IMR-90 (cell line): ENCODE measurements around the gene NR1D2. TPM values are rescaled to one million over a fixed set of nuclear protein-coding genes. Genes with fewer than 3 reads are reported as not detected.

Experiments used
- ATAC-seq: fragments of 200-7000 bp; cut with Tn5 transposase; 2 replicates; pipeline ENCODE4 v1.9.1; 2020; ENCODE audit warnings: low read depth, mild to moderate bottlenecking, moderate library complexity
- BruUV-seq: library from RNA; stranded (reverse); fragments of 400-500 nt; replicated peaks from 2 replicates; lab custom pipeline; 2021; lab: Mats Ljungman, UMichigan
- CTCF ChIA-PET: fragments of 300-600 bp; formaldehyde crosslinking; extraction: SDS; loops from one replicate; lab custom pipeline; 2021; ENCODE audit warnings: antibody characterized with exemption; lab: Yijun Ruan, JAX
- POLR2A ChIA-PET: fragments of 300-600 bp; sonication (Branson Sonifier 250); formaldehyde crosslinking; loops from one replicate; lab custom pipeline; 2022; ENCODE audit warnings: antibody characterized with exemption; ENCODE audit not compliant: unreplicated experiment; lab: Charles Lee
- DNase-seq: peaks from one replicate; pipeline ENCODE4 v3.0.0; 2013
- H2AFZ ChIP-seq: replicated peaks from 2 replicates; pipeline ENCODE3; 2013; ENCODE audit warnings: low read length, mild to moderate bottlenecking; ENCODE audit not compliant: poor library complexity
- H2AK5ac ChIP-seq: 2 replicates; pipeline ENCODE4 v1.6.1; 2013; ENCODE audit warnings: low read depth, low read length, inconsistent platforms
- H2AK9ac ChIP-seq: replicated peaks from 2 replicates; pipeline ENCODE3; 2013; ENCODE audit warnings: mild to moderate bottlenecking, low read depth, low read length, moderate library complexity; ENCODE audit not compliant: poor library complexity
- H2BK120ac ChIP-seq: 2 replicates; pipeline ENCODE4 v1.6.1; 2013; ENCODE audit warnings: low read depth, low read length, inconsistent platforms
- H2BK15ac ChIP-seq: 3 replicates; pipeline ENCODE4 v1.6.1; 2013; ENCODE audit warnings: low read depth, low read length, inconsistent platforms
- H2BK20ac ChIP-seq: 2 replicates; pipeline ENCODE4 v1.6.1; 2013; ENCODE audit warnings: low read depth, mild to moderate bottlenecking, inconsistent platforms, low read length, moderate library complexity
- H2BK5ac ChIP-seq: 2 replicates; pipeline ENCODE4 v1.6.1; 2013; ENCODE audit warnings: mild to moderate bottlenecking, low read depth, low read length, inconsistent platforms; ENCODE audit not compliant: poor library complexity, severe bottlenecking
- H3K14ac ChIP-seq: replicated peaks from 2 replicates; pipeline ENCODE4 v1.6.1; 2013; ENCODE audit warnings: low read depth, low read length, inconsistent platforms
- H3K18ac ChIP-seq: 2 replicates; pipeline ENCODE4 v1.6.1; 2013; ENCODE audit warnings: low read depth, low read length, control low read depth
- H3K23ac ChIP-seq: 2 replicates; pipeline ENCODE4 v1.6.1; 2013; ENCODE audit warnings: low read depth, low read length, inconsistent platforms
- H3K27ac ChIP-seq: 2 replicates; pipeline ENCODE4 v1.5.1; 2013; ENCODE audit warnings: mild to moderate bottlenecking, control low read depth, low read length; ENCODE audit not compliant: insufficient read depth
- H3K27me3 ChIP-seq: 2 replicates; pipeline ENCODE4 v1.6.1; 2013; ENCODE audit warnings: low read length; ENCODE audit not compliant: control insufficient read depth, insufficient read depth
- H3K36me3 ChIP-seq: 2 replicates; pipeline ENCODE4 v1.6.1; 2013; ENCODE audit warnings: low read length, mixed read lengths; ENCODE audit not compliant: control insufficient read depth, insufficient read depth
- H3K4ac ChIP-seq: 2 replicates; pipeline ENCODE4 v1.6.1; 2013; ENCODE audit warnings: low read depth, low read length, inconsistent platforms
- H3K4me1 ChIP-seq: 2 replicates; pipeline ENCODE4 v1.6.1; 2013; ENCODE audit warnings: low read length, mixed read lengths; ENCODE audit not compliant: control insufficient read depth, insufficient read depth
- H3K4me2 ChIP-seq: 2 replicates; pipeline ENCODE4 v1.6.1; 2013; ENCODE audit warnings: low read depth, mild to moderate bottlenecking, control low read depth, low read length, moderate library complexity
- H3K4me3 ChIP-seq: 2 replicates; pipeline ENCODE4 v1.5.1; 2013; ENCODE audit warnings: low read depth, mild to moderate bottlenecking, control low read depth, low read length, moderate library complexity; ENCODE audit not compliant: insufficient read depth
- H3K56ac ChIP-seq: 2 replicates; pipeline ENCODE4 v1.6.1; 2013; ENCODE audit warnings: low read length, inconsistent platforms; ENCODE audit not compliant: insufficient read depth; ENCODE audit errors: extremely low read depth
- H3K79me1 ChIP-seq, 2 experiments: 2 replicates each; pipeline ENCODE4 v1.6.1; 2013; ENCODE audit warnings: low read length in 2 of 2, inconsistent platforms in 1 of 2, low read depth in 1 of 2
- H3K9ac ChIP-seq: 2 replicates; pipeline ENCODE4 v1.6.1; 2013; ENCODE audit warnings: low read depth, low read length, control low read depth
- H3K9me1 ChIP-seq: 2 replicates; pipeline ENCODE4 v1.6.1; 2013; ENCODE audit warnings: low read length, inconsistent platforms; ENCODE audit not compliant: insufficient read depth
- H3K9me3 ChIP-seq: 2 replicates; pipeline ENCODE4 v1.6.1; 2013; ENCODE audit warnings: low read length; ENCODE audit not compliant: control insufficient read depth, insufficient read depth
- H4K20me1 ChIP-seq: 2 replicates; pipeline ENCODE4 v1.6.1; 2013; ENCODE audit warnings: low read length, inconsistent platforms; ENCODE audit not compliant: insufficient read depth
- H4K5ac ChIP-seq: 2 replicates; pipeline ENCODE4 v1.6.1; 2013; ENCODE audit warnings: mild to moderate bottlenecking, low read depth, low read length, control low read depth
- H4K8ac ChIP-seq, 2 experiments: 2 replicates each; pipeline ENCODE4 v1.6.1; 2013; ENCODE audit warnings: low read depth in 2 of 2, low read length in 2 of 2, control low read depth in 1 of 2, inconsistent platforms in 1 of 2
- H4K91ac ChIP-seq: 2 replicates; pipeline ENCODE4 v1.6.1; 2013; ENCODE audit warnings: low read depth, low read length, inconsistent platforms; ENCODE audit not compliant: insufficient read depth
- CTCF ChIP-seq: conservative IDR thresholded peaks from 2 replicates; pipeline ENCODE4 v1.5.1; 2012; ENCODE audit warnings: mild to moderate bottlenecking, low read depth, low read length, improper control_type of control experiment
- ELK1 ChIP-seq: fragments of 150-350 bp; IDR thresholded peaks from 2 replicates; pipeline ENCODE4 v1.6.1; 2016; ENCODE audit warnings: low read depth, mild to moderate bottlenecking, low read length, moderate library complexity, borderline replicate concordance
- MAZ ChIP-seq: IDR thresholded peaks from 2 replicates; pipeline ENCODE4 v1.6.1; 2012; ENCODE audit warnings: low read depth, mild to moderate bottlenecking, low read length, improper control_type of control experiment, moderate library complexity, borderline replicate concordance
- MXI1 ChIP-seq: IDR thresholded peaks from 2 replicates; pipeline ENCODE4 v1.6.1; 2012; ENCODE audit warnings: low read depth, mild to moderate bottlenecking, low read length, moderate library complexity, borderline replicate concordance
- RAD21 ChIP-seq: IDR thresholded peaks from 2 replicates; pipeline ENCODE4 v1.6.1; 2012; ENCODE audit warnings: low read length, improper control_type of control experiment
- RCOR1 ChIP-seq: IDR thresholded peaks from 2 replicates; pipeline ENCODE4 v1.6.1; 2012; ENCODE audit warnings: mild to moderate bottlenecking, low read length, improper control_type of control experiment; ENCODE audit not compliant: insufficient replicate concordance
- RFX5 ChIP-seq: IDR thresholded peaks from 2 replicates; pipeline ENCODE4 v1.8.0; 2012; ENCODE audit warnings: low read depth, mild to moderate bottlenecking, low read length, moderate library complexity
- SMC3 ChIP-seq: fragments of 150-350 bp; IDR thresholded peaks from 2 replicates; pipeline ENCODE4 v1.6.1; 2016; ENCODE audit warnings: low read depth, mild to moderate bottlenecking, antibody characterized with exemption, low read length, moderate library complexity
- USF2 ChIP-seq: fragments of 150-350 bp; IDR thresholded peaks from 2 replicates; pipeline ENCODE4 v1.6.1; 2017; ENCODE audit warnings: mild to moderate bottlenecking, antibody characterized with exemption, low read length, low read depth
- WGBS, 2 experiments: methylation state at CpG; one replicate each; pipeline versions ENCODE4 v1.1.5 to v1.1.7; 2013; ENCODE audit warnings: missing lambda C conversion rate in 2 of 2; ENCODE audit not compliant: insufficient read length in 1 of 2; ENCODE audit errors: extremely low coverage in 2 of 2; 5-methylcytosine and 5-hydroxymethylcytosine counted together
- dilution Hi-C: fragments of 300-500 bp; cut with HindIII; formaldehyde crosslinking; loops from one replicate; pipeline ENCODE4 v1.14.3; 2018; ENCODE audit warnings: low sequenced_read_pairs; ENCODE audit not compliant: unreplicated experiment
- in situ Hi-C: fragments of 300-500 bp; cut with MboI; formaldehyde crosslinking; loops from 3 replicates; pipeline ENCODE4 v1.14.3; 2019; ENCODE audit warnings: low sequenced_read_pairs, inconsistent platforms, mixed read lengths
- intact Hi-C: fragments of 100-400 bp; cut with micrococcal nuclease; formaldehyde crosslinking; loops from 2 replicates; pipeline ENCODE4 v1.10.0; 2022
- polyA plus RNA-seq, 3 experiments: library from polyadenylated mRNA; depleted of rRNA; stranded (reverse); fragments of >200 nt; gene quantifications; 2 replicates each; pipeline ENCODE4 v1.2.3, GENCODE V29; 2012; ENCODE audit warnings: low replicate concordance in 1 of 3
- total RNA-seq: library from RNA; depleted of rRNA; stranded (reverse); fragments of >200 nt; gene quantifications from 2 replicates; pipeline ENCODE4 v1.2.3, GENCODE V29; 2012

The NR1D2 gene
- total and polyA plus RNA-seq, 2 of the 4 experiments (the other 2 are of a cell fraction) = 8.1 to 41.0 TPM

GRCh38 chr3:24002129-24002528, 57.0 kb downstream of the NR1D2 start:
- Histone ChIP-seq H3K36me3 (no peaks in the 10 kb centered on the region), H4K91ac (no peak overlapping the region), H3K56ac (no peak overlapping the region), H2BK120ac (no peak overlapping the region), H2AK5ac (no peak overlapping the region), H4K8ac (no peak overlapping the region), H3K18ac (no peak overlapping the region), H3K27me3 (no peaks in the 10 kb centered on the region; the same call in none of the 2 replicates), H2BK5ac (no peak overlapping the region), H3K4me3 (no peak overlapping the region), H3K79me1 (no peaks in the 10 kb centered on the region), H4K5ac (no peak overlapping the region), H2AK9ac (no peak overlapping the region), H3K23ac (no peak overlapping the region), H3K4ac (no peak overlapping the region), H4K20me1 (no peaks in the 10 kb centered on the region), H3K4me2 (no peak overlapping the region), H3K4me1 (no peaks in the 10 kb centered on the region), H3K14ac (no peak overlapping the region), H2BK15ac (no peak overlapping the region), H2AFZ (no peak overlapping the region), H2BK20ac (no peak overlapping the region), H3K27ac (no peak overlapping the region), H3K9me3 (no peaks in the 10 kb centered on the region), H3K9me1 (no peaks in the 10 kb centered on the region), H3K9ac (no peak overlapping the region)
- DNase-seq (no peak), ATAC-seq (no peak)
- BruUV-seq = no TSS peak
- in situ Hi-C loops = loop anchor here (10.0 kb wide), 1 partner anchor 683 kb away; no protein-coding TSS in a partner anchor
- no CpG with 5 or more reads among the region's 4 CpGs for WGBS, 2 experiments
- TF ChIP-seq CTCF (no peak), MAZ (no peak), RFX5 (no peak), USF2 (no peak), MXI1 (no peak), ELK1 (no peak), RAD21 (no peak), SMC3 (no peak), RCOR1 (no peak)
- dilution Hi-C loops = no loop called here
- intact Hi-C loops = no loop called here
- CTCF ChIA-PET = interaction anchor here (0.8 kb wide), 1 partner anchor 75 kb away, joined by 3 read pairs; no protein-coding TSS in a partner anchor
- POLR2A ChIA-PET = no interaction called here
